Esophagus squamous epithelium (tissue), 4 donors: ENCODE measurements around the gene OPCML.

Source experiments
- POLR2A ChIP-seq, 4 donors: fragments of 450-650 bp; IDR thresholded peaks; one replicate each; pipeline ENCODE4 v1.6.1; 2017; ENCODE audit warnings: antibody characterized with exemption in 4 of 4, mild to moderate bottlenecking in 4 of 4, moderate library complexity in 3 of 4
- TF ChIP-seq, protein P1 (sequence below), 6 experiments: fragments of 450-650 bp in 4 of 6; fragments of 200-600 bp in 2 of 6; sonication (generic) in 2 of 6; IDR thresholded peaks; one replicate each; pipeline ENCODE4 v1.5.1; 2016 to 2019; ENCODE audit warnings: antibody characterized with exemption in 6 of 6, mild to moderate bottlenecking in 4 of 6, moderate library complexity in 4 of 6

DNA sequence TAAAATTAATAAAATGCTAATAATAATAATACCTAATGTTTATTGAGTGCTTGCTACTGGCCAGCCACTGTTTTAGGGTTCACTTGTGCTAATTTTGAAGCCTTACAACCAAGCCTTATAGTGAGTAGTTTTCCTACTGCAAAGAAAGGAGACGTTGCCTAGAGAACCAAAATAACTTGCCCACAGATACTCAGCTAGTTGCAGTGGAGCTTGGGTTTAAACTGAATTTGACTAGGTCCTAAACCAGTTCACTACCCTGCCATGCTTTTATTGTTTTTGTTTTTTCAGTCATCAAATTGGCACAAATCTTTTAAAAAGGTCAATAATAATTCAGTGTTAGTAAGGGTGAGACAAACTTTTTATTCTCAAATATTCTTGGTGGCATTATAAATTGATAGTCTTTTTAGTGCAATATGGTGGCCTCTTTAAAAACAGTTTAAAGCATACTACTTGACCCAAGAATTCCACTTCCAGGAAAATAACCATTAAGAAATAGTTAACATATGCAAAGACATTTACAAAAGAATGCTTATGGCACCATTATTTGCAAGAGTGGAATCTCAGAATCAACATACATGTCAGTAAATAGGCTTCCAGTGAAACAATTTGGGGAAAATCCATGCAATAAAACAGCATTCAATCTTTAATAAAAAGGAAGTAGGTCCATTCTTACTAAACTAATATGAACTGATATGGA, 90.2 kb downstream of the OPCML start:
- TF ChIP-seq, protein P1, sequence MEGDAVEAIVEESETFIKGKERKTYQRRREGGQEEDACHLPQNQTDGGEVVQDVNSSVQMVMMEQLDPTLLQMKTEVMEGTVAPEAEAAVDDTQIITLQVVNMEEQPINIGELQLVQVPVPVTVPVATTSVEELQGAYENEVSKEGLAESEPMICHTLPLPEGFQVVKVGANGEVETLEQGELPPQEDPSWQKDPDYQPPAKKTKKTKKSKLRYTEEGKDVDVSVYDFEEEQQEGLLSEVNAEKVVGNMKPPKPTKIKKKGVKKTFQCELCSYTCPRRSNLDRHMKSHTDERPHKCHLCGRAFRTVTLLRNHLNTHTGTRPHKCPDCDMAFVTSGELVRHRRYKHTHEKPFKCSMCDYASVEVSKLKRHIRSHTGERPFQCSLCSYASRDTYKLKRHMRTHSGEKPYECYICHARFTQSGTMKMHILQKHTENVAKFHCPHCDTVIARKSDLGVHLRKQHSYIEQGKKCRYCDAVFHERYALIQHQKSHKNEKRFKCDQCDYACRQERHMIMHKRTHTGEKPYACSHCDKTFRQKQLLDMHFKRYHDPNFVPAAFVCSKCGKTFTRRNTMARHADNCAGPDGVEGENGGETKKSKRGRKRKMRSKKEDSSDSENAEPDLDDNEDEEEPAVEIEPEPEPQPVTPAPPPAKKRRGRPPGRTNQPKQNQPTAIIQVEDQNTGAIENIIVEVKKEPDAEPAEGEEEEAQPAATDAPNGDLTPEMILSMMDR (IDR thresholded peaks at IDR 0.05): no peak
- TF ChIP-seq POLR2A (IDR thresholded peaks at IDR 0.05): no peak
